Endothelial cell of umbilical vein (primary cell): ENCODE data around the gene PPP2R3B. TPM values are rescaled to one million over a fixed set of nuclear protein-coding genes. Genes with fewer than 3 reads are reported as not detected.

ENCODE experiments used
- BruUV-seq: library from RNA; stranded (reverse); fragments of 400-500 nt; replicated peaks from 2 replicates; lab custom pipeline; 2021; lab: Mats Ljungman, UMichigan
- CTCF ChIA-PET: fragments of 300-600, 350-600 bp; sonication (Branson Sonifier 250); formaldehyde crosslinking; loops from one replicate; lab custom pipeline; 2021; ENCODE audit warnings: antibody characterized with exemption, inconsistent platforms; lab: Charles Lee
- POLR2A ChIA-PET: fragments of 300-600, 350-600 bp; sonication (Branson Sonifier 250); formaldehyde crosslinking; loops from one replicate; lab custom pipeline; 2021; ENCODE audit warnings: antibody characterized with exemption, inconsistent platforms; lab: Charles Lee
- DNase-seq: peaks from one replicate; pipeline ENCODE4 v3.0.0-alpha.2; 2011; ENCODE audit warnings: low read depth, low spot score
- FAIRE-seq: peaks from 2 replicates; lab custom pipeline; 2011; peaks lifted over from hg19 to GRCh38; lab: Jason Lieb, UNC
- H2AFZ ChIP-seq: 2 replicates; pipeline ENCODE4 v1.6.0; 2012; ENCODE audit warnings: low read depth, low read length, control low read depth, inconsistent platforms
- H3K27ac ChIP-seq: 2 replicates; pipeline ENCODE4 v1.5.1; 2011; ENCODE audit warnings: low read depth, mild to moderate bottlenecking, control low read depth, low read length, moderate library complexity; ENCODE audit not compliant: insufficient read depth
- H3K27me3 ChIP-seq, 2 experiments: 2 replicates each; pipeline versions ENCODE4 v1.6.0 to v1.6.1; 2011; ENCODE audit warnings: low read length in 2 of 2, mixed read lengths in 1 of 2; ENCODE audit not compliant: control insufficient read depth in 2 of 2, insufficient read depth in 2 of 2
- H3K36me3 ChIP-seq, 2 experiments: 2 replicates in 1 of 2; 3 replicates in 1 of 2; pipeline ENCODE4 v1.5.1; 2011; ENCODE audit warnings: low read length in 2 of 2, mild to moderate bottlenecking in 1 of 2, moderate library complexity in 1 of 2; ENCODE audit not compliant: control insufficient read depth in 2 of 2, insufficient read depth in 2 of 2; ENCODE audit errors: extremely low read depth in 1 of 2
- H3K4me1 ChIP-seq: 3 replicates; pipeline ENCODE4 v1.5.1; 2011; ENCODE audit warnings: mild to moderate bottlenecking, low read length; ENCODE audit not compliant: control insufficient read depth, insufficient read depth; ENCODE audit errors: extremely low read depth
- H3K4me2 ChIP-seq: 2 replicates; pipeline ENCODE4 v1.6.1; 2011; ENCODE audit warnings: low read length, control low read depth, mixed read lengths; ENCODE audit not compliant: insufficient read depth
- H3K4me3 ChIP-seq, 3 experiments: fragments of 200-600 bp in 1 of 3; sonication (generic), shearing (Covaris generic) in 1 of 3; replicated peaks in 1 of 3; 2 replicates each; pipeline ENCODE4 v1.5.1; 2011 to 2016; ENCODE audit warnings: control low read depth in 3 of 3, low read length in 3 of 3, mild to moderate bottlenecking in 2 of 3, inconsistent platforms in 1 of 3, low read depth in 1 of 3, moderate library complexity in 1 of 3; ENCODE audit not compliant: insufficient read depth in 1 of 3
- H3K79me2 ChIP-seq: 2 replicates; pipeline ENCODE4 v1.6.0; 2012; ENCODE audit warnings: low read length, inconsistent platforms; ENCODE audit not compliant: control insufficient read depth, insufficient read depth
- H3K9ac ChIP-seq: replicated peaks from 2 replicates; pipeline ENCODE3; 2011; ENCODE audit warnings: low read length, control low read depth; ENCODE audit not compliant: insufficient read depth; ENCODE audit errors: extremely low read depth
- H3K9me1 ChIP-seq: replicated peaks from 3 replicates; pipeline ENCODE4 v1.6.0; 2011; ENCODE audit warnings: mild to moderate bottlenecking, low read length; ENCODE audit not compliant: control insufficient read depth, insufficient read depth; ENCODE audit errors: extremely low read depth
- H3K9me3 ChIP-seq: replicated peaks from 2 replicates; pipeline ENCODE4 v1.5.1; 2012; ENCODE audit warnings: low read length, inconsistent platforms; ENCODE audit not compliant: control insufficient read depth, insufficient read depth
- H4K20me1 ChIP-seq: replicated peaks from 2 replicates; pipeline ENCODE3; 2011; ENCODE audit warnings: mild to moderate bottlenecking, low read length; ENCODE audit not compliant: control insufficient read depth, insufficient read depth; ENCODE audit errors: extremely low read depth
- EZH2 ChIP-seq: IDR thresholded peaks from 2 replicates; pipeline ENCODE4 v1.6.1; 2012; ENCODE audit warnings: borderline replicate concordance, low read depth, mild to moderate bottlenecking, moderate library complexity, low read length, inconsistent platforms; ENCODE audit not compliant: severe bottlenecking
- FOS ChIP-seq: IDR thresholded peaks from 2 replicates; pipeline ENCODE4 v1.6.1; 2011; ENCODE audit warnings: mild to moderate bottlenecking, low read length, moderate library complexity, borderline replicate concordance; ENCODE audit not compliant: insufficient read depth
- GATA2 ChIP-seq: IDR thresholded peaks from 2 replicates; pipeline ENCODE4 v1.7.0; 2011; ENCODE audit warnings: low read depth, mild to moderate bottlenecking, moderate library complexity, mixed read lengths, low read length; ENCODE audit not compliant: insufficient read length, insufficient read depth
- JUN ChIP-seq: IDR thresholded peaks from 2 replicates; pipeline ENCODE4 v1.6.1; 2011; ENCODE audit warnings: borderline replicate concordance, low read depth; ENCODE audit not compliant: insufficient read length, insufficient read depth
- MYC ChIP-seq: IDR thresholded peaks from one replicate; pipeline ENCODE4 v1.6.1; 2011; ENCODE audit warnings: mild to moderate bottlenecking, low read depth, low read length
- POLR2A ChIP-seq: IDR thresholded peaks from 2 replicates; pipeline ENCODE4 v1.6.1; 2012; ENCODE audit warnings: low read depth, mild to moderate bottlenecking, control low read depth, low read length
- POLR2AphosphoS5 ChIP-seq: IDR thresholded peaks from 2 replicates; pipeline ENCODE4 v1.6.1; 2012; ENCODE audit warnings: low read depth, mild to moderate bottlenecking, control low read depth, low read length, moderate library complexity; ENCODE audit not compliant: insufficient read depth
- dilution Hi-C: fragments of 300-500 bp; cut with MboI; formaldehyde crosslinking; loops from one replicate; pipeline ENCODE4 v1.15.0; 2019; ENCODE audit warnings: low sequenced_read_pairs; ENCODE audit not compliant: extremely low pct_ligation_motif_present
- intact Hi-C: fragments of 100-400 bp; cut with micrococcal nuclease; formaldehyde crosslinking; loops from one replicate; pipeline ENCODE4 v1.10.0; 2022
- polyA plus RNA-seq, 4 experiments: library from polyadenylated mRNA; depleted of rRNA in 3 of 4; stranded (reverse) in 3 of 4; unstranded in 1 of 4; fragments of >200 nt; gene quantifications; 2 replicates each; pipeline versions ENCODE4 v1.2.1 to v1.2.3, GENCODE V29; 2011 to 2012; ENCODE audit warnings: missing spikeins in 1 of 4
- total RNA-seq: library from RNA; stranded (reverse); gene quantifications from 2 replicates; pipeline ENCODE4 v1.2.3, GENCODE V29; 2021
- TF ChIP-seq, protein P1 (sequence below): IDR thresholded peaks from 2 replicates; pipeline ENCODE4 v1.6.1; 2011; ENCODE audit not compliant: insufficient read depth, insufficient read length
- TF ChIP-seq, protein P2 (sequence below), 2 donors: IDR thresholded peaks; 1 replicate in 1 of 2; 2 replicates in 1 of 2; pipeline ENCODE4 v1.5.1; 2011; ENCODE audit warnings: low read length in 2 of 2, mild to moderate bottlenecking in 2 of 2, moderate library complexity in 2 of 2, control low read depth in 1 of 2, inconsistent platforms in 1 of 2, low read depth in 1 of 2; ENCODE audit not compliant: insufficient read depth in 1 of 2; ENCODE audit errors: extremely low read depth in 1 of 2

Gene PPP2R3B
- total and polyA plus RNA-seq, 2 donors (not counting 3 experiments of a cell fraction or from before 2014, with no cell fraction given), result 19.1 to 33.6 TPM

DNA sequence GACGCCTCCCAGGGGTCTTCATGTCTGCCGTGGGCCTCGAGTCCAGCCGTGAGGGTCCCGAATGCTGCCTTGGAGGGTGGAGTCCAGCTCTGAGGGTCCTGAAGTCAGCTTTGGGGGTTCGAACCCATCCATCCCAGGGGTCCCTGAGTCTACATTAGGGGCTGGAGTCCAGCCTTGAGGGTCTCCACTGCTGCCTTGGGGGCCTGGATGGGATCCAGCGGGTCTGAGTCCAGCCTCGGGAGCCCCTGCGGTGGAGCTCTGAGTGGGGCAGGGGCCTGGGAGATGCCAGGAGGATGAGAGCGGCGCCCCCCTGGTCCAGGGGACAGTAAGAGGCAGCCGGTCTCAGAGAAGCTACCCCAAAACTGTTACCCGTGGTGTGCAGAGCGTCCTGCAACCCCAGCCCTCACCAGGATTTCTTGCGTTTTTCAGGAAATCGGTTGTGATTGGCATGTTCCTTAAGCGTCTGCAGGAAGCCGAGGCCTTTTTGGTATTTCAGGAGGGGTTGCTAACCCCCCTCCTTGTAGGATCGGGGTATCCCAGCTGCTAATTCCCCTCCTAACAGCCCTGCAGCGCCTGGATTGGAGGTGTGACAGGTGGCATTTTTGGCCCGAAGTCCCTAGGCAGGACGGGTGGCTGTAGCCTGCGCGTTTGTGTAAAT is 66.5 kb downstream of the PPP2R3B start:
- POLR2A ChIA-PET, result no interaction called here

More for the DNA sequence above, 66.5 kb downstream of the PPP2R3B start:
- Histone ChIP-seq H4K20me1 (no peaks in the 10 kb centered on the region), H2AFZ (no peak overlapping the region), H3K27ac (peak overlapping the region; percentile 84), H3K4me3 (peak overlapping the region; percentile 66 to 89 (median 75)), H3K9ac (peak overlapping the region; percentile 92), H3K4me2 (peak overlapping the region; percentile 73), H3K79me2 (peaks cover 19% of the 10 kb centered on the region), H3K4me1 (peaks cover 5% of the 10 kb centered on the region), H3K36me3 (peaks cover 2% of the 10 kb centered on the region in 2 experiments), H3K9me1 (no peaks in the 10 kb centered on the region), H3K9me3 (no peaks in the 10 kb centered on the region), H3K27me3 (no peaks in the 10 kb centered on the region)
- intact Hi-C loops (no loop called here), dilution Hi-C loops (no loop called here)
- TF ChIP-seq POLR2AphosphoS5 (no peak), EZH2 (no peak), MYC (no peak), JUN (no peak), GATA2 (no peak), FOS (no peak), POLR2A (no peak)
- TF ChIP-seq, protein P1, sequence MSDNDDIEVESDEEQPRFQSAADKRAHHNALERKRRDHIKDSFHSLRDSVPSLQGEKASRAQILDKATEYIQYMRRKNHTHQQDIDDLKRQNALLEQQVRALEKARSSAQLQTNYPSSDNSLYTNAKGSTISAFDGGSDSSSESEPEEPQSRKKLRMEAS, result no peak
- TF ChIP-seq, protein P2, sequence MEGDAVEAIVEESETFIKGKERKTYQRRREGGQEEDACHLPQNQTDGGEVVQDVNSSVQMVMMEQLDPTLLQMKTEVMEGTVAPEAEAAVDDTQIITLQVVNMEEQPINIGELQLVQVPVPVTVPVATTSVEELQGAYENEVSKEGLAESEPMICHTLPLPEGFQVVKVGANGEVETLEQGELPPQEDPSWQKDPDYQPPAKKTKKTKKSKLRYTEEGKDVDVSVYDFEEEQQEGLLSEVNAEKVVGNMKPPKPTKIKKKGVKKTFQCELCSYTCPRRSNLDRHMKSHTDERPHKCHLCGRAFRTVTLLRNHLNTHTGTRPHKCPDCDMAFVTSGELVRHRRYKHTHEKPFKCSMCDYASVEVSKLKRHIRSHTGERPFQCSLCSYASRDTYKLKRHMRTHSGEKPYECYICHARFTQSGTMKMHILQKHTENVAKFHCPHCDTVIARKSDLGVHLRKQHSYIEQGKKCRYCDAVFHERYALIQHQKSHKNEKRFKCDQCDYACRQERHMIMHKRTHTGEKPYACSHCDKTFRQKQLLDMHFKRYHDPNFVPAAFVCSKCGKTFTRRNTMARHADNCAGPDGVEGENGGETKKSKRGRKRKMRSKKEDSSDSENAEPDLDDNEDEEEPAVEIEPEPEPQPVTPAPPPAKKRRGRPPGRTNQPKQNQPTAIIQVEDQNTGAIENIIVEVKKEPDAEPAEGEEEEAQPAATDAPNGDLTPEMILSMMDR (IDR thresholded peaks at IDR 0.05; ENCODE audit: extremely low read depth in 1 of 2, insufficient read depth in 1 of 2, low read depth in 1 of 2, low read length in 2 of 2), result no peak
- CTCF ChIA-PET, result no interaction called here
- DNase-seq, result peak; percentile 28
- no TSS peak for BruUV-seq
- no peak for FAIRE-seq
